Measurements from ENCODE around the gene HSH2D. TPM values are rescaled to one million over a fixed set of nuclear protein-coding genes. Genes with fewer than 3 reads are reported as not detected.
A peak's percentile ranks its signal among the peaks of the same experiment; 100 is the strongest.

Gene HSH2D
- total and polyA plus RNA-seq, 8 donors = 2.2 to 13.2 (median 4.5) TPM

DNA sequence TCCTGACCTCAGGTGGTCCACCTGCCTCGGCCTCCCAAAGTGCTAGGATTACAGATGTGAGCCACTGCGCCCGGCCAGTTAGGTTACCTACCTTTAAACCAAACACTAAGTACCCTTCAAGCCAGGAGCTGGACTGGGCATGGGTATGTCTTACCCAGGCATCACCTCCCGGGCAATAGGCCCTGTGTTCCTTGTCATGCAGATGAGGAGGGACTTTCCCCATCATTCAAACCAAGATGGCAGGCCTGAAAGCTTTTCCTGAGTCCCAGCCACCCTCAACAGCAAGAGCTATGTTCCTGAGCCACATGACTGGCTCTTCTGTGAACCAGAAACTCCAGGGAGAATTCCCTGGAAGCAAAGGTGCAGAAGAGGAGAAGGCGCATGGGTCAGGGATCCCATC, 22.3 kb upstream of the HSH2D start:
- Histone ChIP-seq H3K36me3 (peaks cover 5 to 70% (median 18%) of the 10 kb centered on the region in 3 donors), H3K27me3 (no peaks in the 10 kb centered on the region), H3K4me3 (no peak overlapping the region), H3K27ac (no peak overlapping the region), H3K9me3 (no peaks in the 10 kb centered on the region), H3K4me1 (no peaks in the 10 kb centered on the region)
- DNase-seq (no peak), ATAC-seq (no peak), FAIRE-seq (no peak)
- TF ChIP-seq, protein P1, sequence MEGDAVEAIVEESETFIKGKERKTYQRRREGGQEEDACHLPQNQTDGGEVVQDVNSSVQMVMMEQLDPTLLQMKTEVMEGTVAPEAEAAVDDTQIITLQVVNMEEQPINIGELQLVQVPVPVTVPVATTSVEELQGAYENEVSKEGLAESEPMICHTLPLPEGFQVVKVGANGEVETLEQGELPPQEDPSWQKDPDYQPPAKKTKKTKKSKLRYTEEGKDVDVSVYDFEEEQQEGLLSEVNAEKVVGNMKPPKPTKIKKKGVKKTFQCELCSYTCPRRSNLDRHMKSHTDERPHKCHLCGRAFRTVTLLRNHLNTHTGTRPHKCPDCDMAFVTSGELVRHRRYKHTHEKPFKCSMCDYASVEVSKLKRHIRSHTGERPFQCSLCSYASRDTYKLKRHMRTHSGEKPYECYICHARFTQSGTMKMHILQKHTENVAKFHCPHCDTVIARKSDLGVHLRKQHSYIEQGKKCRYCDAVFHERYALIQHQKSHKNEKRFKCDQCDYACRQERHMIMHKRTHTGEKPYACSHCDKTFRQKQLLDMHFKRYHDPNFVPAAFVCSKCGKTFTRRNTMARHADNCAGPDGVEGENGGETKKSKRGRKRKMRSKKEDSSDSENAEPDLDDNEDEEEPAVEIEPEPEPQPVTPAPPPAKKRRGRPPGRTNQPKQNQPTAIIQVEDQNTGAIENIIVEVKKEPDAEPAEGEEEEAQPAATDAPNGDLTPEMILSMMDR (IDR thresholded peaks at IDR 0.05) = no peak
- WGBS, 2 donors = 72 to 93% methylated on average over 5 of the region's 5 CpGs
- intact Hi-C loops (cut with DNase I) = no loop called here

DNA sequence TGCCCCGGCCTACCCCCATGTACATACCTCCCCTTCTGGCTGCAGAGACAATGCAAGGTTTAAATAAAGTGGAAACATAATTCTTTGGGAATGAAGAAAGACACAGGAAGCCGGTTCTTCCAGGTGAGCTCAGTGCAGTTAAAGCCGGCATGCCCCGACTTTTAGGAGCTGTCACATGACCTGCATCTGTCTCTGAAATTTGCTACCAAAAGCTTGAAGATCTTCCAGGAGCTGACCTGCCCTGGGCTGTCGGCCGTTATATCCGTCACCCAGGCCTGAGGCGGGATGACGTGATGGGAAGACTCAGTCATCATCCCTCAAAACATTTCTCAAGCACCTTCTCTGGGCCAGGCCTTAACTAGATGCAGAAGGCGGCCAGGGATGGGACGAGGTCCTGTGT, 21.5 kb upstream of the HSH2D start:
- peaks cover 5 to 78% (median 18%) of the 10 kb centered on the region in 3 donors for H3K36me3 ChIP-seq
- ATAC-seq = no peak

DNA sequence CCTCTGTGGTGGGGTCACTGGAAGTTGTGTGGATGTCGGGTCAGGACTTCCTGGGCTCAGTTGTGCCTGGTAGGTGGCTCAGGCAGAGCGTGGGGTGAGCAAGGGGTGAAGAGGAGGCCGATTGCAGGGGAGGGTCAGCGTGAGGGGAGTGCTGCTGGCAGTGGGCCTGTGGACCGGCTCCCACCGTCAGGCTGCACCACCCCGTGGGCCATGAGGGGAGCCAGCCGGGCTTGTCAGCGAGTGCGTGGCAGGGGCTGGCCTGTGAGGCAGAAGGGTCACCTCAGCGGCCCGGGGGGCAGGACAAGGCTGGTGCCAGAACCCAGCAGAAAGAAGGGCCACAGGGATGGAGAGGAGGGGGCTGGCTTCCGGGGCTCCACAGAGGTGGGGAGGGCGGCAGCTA, 18.5 kb upstream of the HSH2D start:
- H3K36me3 ChIP-seq = peaks cover 5 to 87% (median 27%) of the 10 kb centered on the region in 3 donors
- intact Hi-C loops (cut with DNase I) = no loop called here
- peak in 1 of 6 donors; percentile 76 for DNase-seq
- TF ChIP-seq, protein P1 (IDR thresholded peaks at IDR 0.05) = no peak
- no peaks in the 10 kb centered on the region for H3K4me1 ChIP-seq
- H3K27ac ChIP-seq = no peak overlapping the region
- ATAC-seq = no peak
- H3K4me3 ChIP-seq = no peak overlapping the region
- WGBS, 2 donors = 93 to 97% methylated on average over 14 of the region's 14 CpGs
- H3K27me3 ChIP-seq = no peaks in the 10 kb centered on the region
- FAIRE-seq = no peak
- no peaks in the 10 kb centered on the region for H3K9me3 ChIP-seq

More for the DNA sequence above, 21.5 kb upstream of the HSH2D start:
- Histone ChIP-seq H3K27ac (no peak overlapping the region), H3K27me3 (no peaks in the 10 kb centered on the region), H3K4me1 (no peaks in the 10 kb centered on the region), H3K9me3 (no peaks in the 10 kb centered on the region), H3K4me3 (no peak overlapping the region)
- intact Hi-C loops (cut with DNase I) = no loop called here
- TF ChIP-seq, protein P1 (IDR thresholded peaks at IDR 0.05) = no peak
- no peak for DNase-seq
- no peak for FAIRE-seq
- WGBS, 2 donors = 95 to 96% methylated on average over 11 of the region's 11 CpGs

DNA sequence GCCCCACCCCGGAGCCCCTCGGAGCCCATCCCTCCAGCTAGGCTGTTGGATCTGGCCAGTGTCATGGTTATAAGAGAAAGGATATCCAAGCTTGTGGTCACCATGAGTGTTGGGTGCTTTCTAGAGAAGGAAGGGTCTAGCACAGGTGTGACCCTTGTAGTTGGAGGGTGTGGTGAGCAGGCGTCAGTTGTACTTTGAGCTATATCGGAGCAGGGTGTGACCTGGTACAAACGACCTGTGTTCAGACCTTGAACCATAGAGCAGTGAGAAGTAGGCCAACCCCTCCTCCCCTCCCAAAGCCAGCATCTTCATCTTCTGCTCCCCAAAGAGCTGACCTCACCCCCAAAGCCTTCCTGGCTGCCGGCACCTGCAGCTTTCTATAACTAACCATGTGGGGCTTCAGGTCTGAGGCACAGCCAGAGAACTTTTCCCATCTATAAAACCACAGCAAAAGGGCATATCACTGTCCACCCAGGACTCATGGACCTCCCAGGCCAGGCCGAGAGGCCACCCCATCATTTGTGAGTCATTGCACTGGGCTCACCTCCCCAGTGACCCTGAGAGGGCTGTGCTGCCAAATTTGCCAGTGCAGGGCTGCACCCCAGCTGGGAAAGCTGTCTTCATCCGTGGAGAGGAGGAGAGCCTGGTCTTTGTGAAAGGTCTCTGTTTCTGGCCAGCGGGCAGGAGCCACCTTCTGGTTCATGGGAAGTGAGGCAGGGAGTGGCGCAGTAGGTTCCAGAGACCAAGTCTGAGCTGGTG, 17.6 kb upstream of the HSH2D start:
- TF ChIP-seq, protein P1 (IDR thresholded peaks at IDR 0.05) = no peak
- Histone ChIP-seq H3K36me3 (peaks cover 5 to 87% (median 27%) of the 10 kb centered on the region in 3 donors), H3K4me1 (no peaks in the 10 kb centered on the region), H3K27ac (no peak overlapping the region), H3K9me3 (no peaks in the 10 kb centered on the region), H3K27me3 (no peaks in the 10 kb centered on the region), H3K4me3 (no peak overlapping the region)
- FAIRE-seq (no peak), ATAC-seq (no peak), DNase-seq (no peak)
- 81 to 82% methylated on average over 10 of the region's 10 CpGs for WGBS, 2 donors
- intact Hi-C loops (cut with DNase I) = no loop called here

DNA sequence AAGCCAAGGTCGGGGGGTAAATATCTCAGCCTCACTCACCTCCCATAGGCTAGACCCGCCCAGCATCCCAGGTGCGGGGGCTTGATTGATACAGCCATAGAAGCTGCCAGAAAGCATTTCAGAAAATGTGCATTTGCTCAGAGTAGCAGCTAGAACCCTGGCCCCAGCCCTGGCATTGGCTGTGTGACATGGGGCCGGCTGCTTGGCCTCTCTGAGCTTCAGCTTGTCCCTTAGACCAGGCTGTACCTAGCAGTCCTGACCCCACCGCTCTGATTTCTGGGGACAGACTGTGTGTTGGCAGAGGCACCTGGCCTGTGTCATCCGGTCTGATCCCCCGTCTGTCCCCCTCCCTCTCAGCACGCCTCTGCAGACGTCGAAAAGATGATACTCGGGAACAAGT, 16.4 kb upstream of the HSH2D start:
- FAIRE-seq (no peak), ATAC-seq (no peak), DNase-seq (no peak)
- no peak overlapping the region for H3K27ac ChIP-seq
- H3K4me3 ChIP-seq = no peak overlapping the region
- intact Hi-C loops (cut with DNase I) = no loop called here
- H3K36me3 ChIP-seq = peaks cover 0 to 76% (median 25%) of the 10 kb centered on the region in 3 donors
- TF ChIP-seq, protein P1 (IDR thresholded peaks at IDR 0.05) = no peak
- WGBS, 2 donors = 85 to 89% methylated on average over 11 of the region's 11 CpGs
- no peaks in the 10 kb centered on the region for H3K4me1 ChIP-seq
- no peaks in the 10 kb centered on the region for H3K9me3 ChIP-seq
- H3K27me3 ChIP-seq = no peaks in the 10 kb centered on the region

Data from pancreas (tissue), 10 donors.